A549 (cell line): ENCODE data around the gene SIK3.

ENCODE experiments used
- FOSL2 ChIP-seq, 2 experiments: fragments of 450-650 bp in 1 of 2; fragments of >200 bp in 1 of 2; sonication (Bioruptor Twin) in 1 of 2; formaldehyde crosslinking; IDR thresholded peaks; 2 replicates each; pipeline versions ENCODE4 v1.5.0 to v1.6.1; 2016 to 2020; ENCODE audit warnings: mild to moderate bottlenecking in 1 of 2, moderate library complexity in 1 of 2
- MAX ChIP-seq: IDR thresholded peaks from 2 replicates; pipeline ENCODE4 v1.6.1; 2012
- TF ChIP-seq, protein P1 (sequence below): fragments of >200 bp; sonication (Bioruptor Twin); formaldehyde crosslinking; IDR thresholded peaks from 3 replicates; pipeline ENCODE4 v1.5.1; 2016

GRCh38 chr11:116964269-116964668 is 134.0 kb downstream of the SIK3 start:
- TF ChIP-seq, protein P1, sequence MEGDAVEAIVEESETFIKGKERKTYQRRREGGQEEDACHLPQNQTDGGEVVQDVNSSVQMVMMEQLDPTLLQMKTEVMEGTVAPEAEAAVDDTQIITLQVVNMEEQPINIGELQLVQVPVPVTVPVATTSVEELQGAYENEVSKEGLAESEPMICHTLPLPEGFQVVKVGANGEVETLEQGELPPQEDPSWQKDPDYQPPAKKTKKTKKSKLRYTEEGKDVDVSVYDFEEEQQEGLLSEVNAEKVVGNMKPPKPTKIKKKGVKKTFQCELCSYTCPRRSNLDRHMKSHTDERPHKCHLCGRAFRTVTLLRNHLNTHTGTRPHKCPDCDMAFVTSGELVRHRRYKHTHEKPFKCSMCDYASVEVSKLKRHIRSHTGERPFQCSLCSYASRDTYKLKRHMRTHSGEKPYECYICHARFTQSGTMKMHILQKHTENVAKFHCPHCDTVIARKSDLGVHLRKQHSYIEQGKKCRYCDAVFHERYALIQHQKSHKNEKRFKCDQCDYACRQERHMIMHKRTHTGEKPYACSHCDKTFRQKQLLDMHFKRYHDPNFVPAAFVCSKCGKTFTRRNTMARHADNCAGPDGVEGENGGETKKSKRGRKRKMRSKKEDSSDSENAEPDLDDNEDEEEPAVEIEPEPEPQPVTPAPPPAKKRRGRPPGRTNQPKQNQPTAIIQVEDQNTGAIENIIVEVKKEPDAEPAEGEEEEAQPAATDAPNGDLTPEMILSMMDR: no peak
- TF ChIP-seq FOSL2 (IDR thresholded peaks at IDR 0.05) (no peak), FOSL2 (CRISPR knock-in tag; IDR thresholded peaks at IDR 0.05) (no peak), MAX (no peak)
